DND-41 (cell line): Measurements from ENCODE around the gene ADAMTS3.
"Not testable (repeated sequence)": the region's sequence is repeated elsewhere in the genome, so short reads cannot be mapped to it uniquely, and the experiment has no call there.

Source experiments
- ATAC-seq: fragments of 200-7000 bp; cut with Tn5 transposase; 3 replicates; pipeline ENCODE4 v1.9.1; 2021; ENCODE audit warnings: low read depth; ENCODE audit not compliant: insufficient read depth
- DNase-seq: peaks from one replicate; pipeline ENCODE4 v3.0.0-alpha.2; 2020
- H2AFZ ChIP-seq: 2 replicates; pipeline ENCODE4 v1.6.0; 2012; ENCODE audit warnings: low read depth, low read length
- H3K27ac ChIP-seq: 2 replicates; pipeline ENCODE4 v1.5.1; 2012; ENCODE audit warnings: low read length, inconsistent platforms
- H3K27me3 ChIP-seq: fragments of 200-600 bp; sonication (generic); 2 replicates; pipeline ENCODE4 v1.6.0; 2012; ENCODE audit warnings: low read length, mild to moderate bottlenecking, inconsistent platforms; ENCODE audit not compliant: insufficient read depth, poor library complexity
- H3K36me3 ChIP-seq: 2 replicates; pipeline ENCODE4 v1.5.1; 2012; ENCODE audit warnings: low read length, inconsistent platforms; ENCODE audit not compliant: insufficient read depth
- H3K4me1 ChIP-seq: 2 replicates; pipeline ENCODE4 v1.5.1; 2012; ENCODE audit warnings: mild to moderate bottlenecking, low read length; ENCODE audit not compliant: insufficient read depth
- H3K4me2 ChIP-seq: 2 replicates; pipeline ENCODE4 v1.6.0; 2012; ENCODE audit warnings: mild to moderate bottlenecking, moderate library complexity, low read length, inconsistent platforms; ENCODE audit not compliant: insufficient read depth
- H3K4me3 ChIP-seq, 2 experiments: fragments of 200-600 bp in 1 of 2; shearing (Covaris generic) in 1 of 2; 2 replicates each; pipeline ENCODE4 v1.5.1; 2012 to 2016; ENCODE audit warnings: inconsistent platforms in 2 of 2, low read length in 2 of 2, mild to moderate bottlenecking in 2 of 2, low read depth in 1 of 2, moderate library complexity in 1 of 2
- H3K79me2 ChIP-seq: 2 replicates; pipeline ENCODE4 v1.6.0; 2012; ENCODE audit warnings: low read length, inconsistent platforms; ENCODE audit not compliant: insufficient read depth
- H3K9ac ChIP-seq: 2 replicates; pipeline ENCODE4 v1.6.0; 2012; ENCODE audit warnings: low read depth, mild to moderate bottlenecking, inconsistent platforms, low read length, moderate library complexity
- H3K9me3 ChIP-seq: 2 replicates; pipeline ENCODE4 v1.5.1; 2012; ENCODE audit warnings: low read length, moderate library complexity, mild to moderate bottlenecking, inconsistent platforms; ENCODE audit not compliant: insufficient read depth, severe bottlenecking
- H4K20me1 ChIP-seq: 2 replicates; pipeline ENCODE4 v1.6.0; 2012; ENCODE audit warnings: low read length; ENCODE audit not compliant: insufficient read depth
- CTCF ChIP-seq: IDR thresholded peaks from 2 replicates; pipeline ENCODE4 v1.5.1; 2012; ENCODE audit warnings: borderline replicate concordance, low read length, moderate library complexity, mild to moderate bottlenecking; ENCODE audit not compliant: poor library complexity, severe bottlenecking; ENCODE audit errors: extremely low read depth
- EZH2 ChIP-seq: IDR thresholded peaks from 3 replicates; pipeline ENCODE4 v1.6.1; 2012; ENCODE audit warnings: borderline replicate concordance, low read depth, mild to moderate bottlenecking, moderate library complexity, low read length, inconsistent platforms; ENCODE audit not compliant: severe bottlenecking

ADAMTS3 gene

GRCh38 chr4:72552447-72552846, 16.6 kb downstream of the ADAMTS3 start:
- H3K9me3 ChIP-seq = no peaks in the 10 kb centered on the region
- H3K4me3 ChIP-seq = no peak overlapping the region
- no peak overlapping the region for H2AFZ ChIP-seq
- H3K4me2 ChIP-seq = no peak overlapping the region
- DNase-seq (no peak), ATAC-seq (no peak)
- H3K9ac ChIP-seq = no peak overlapping the region
- no peaks in the 10 kb centered on the region for H3K27me3 ChIP-seq
- TF ChIP-seq CTCF (no peak), EZH2 (no peak)
- no peaks in the 10 kb centered on the region for H3K4me1 ChIP-seq
- H3K79me2 ChIP-seq = no peaks in the 10 kb centered on the region
- H3K27ac ChIP-seq = no peak overlapping the region
- H4K20me1 ChIP-seq = no peaks in the 10 kb centered on the region
- H3K36me3 ChIP-seq = no peaks in the 10 kb centered on the region

- Histone ChIP-seq H3K4me1 (no peaks in the 10 kb centered on the region), H4K20me1 (no peaks in the 10 kb centered on the region), H3K27me3 (no peaks in the 10 kb centered on the region), H3K9ac (no peak overlapping the region), H3K4me3 (no peak overlapping the region), H2AFZ (no peak overlapping the region), H3K36me3 (no peaks in the 10 kb centered on the region), H3K79me2 (no peaks in the 10 kb centered on the region), H3K4me2 (no peak overlapping the region), H3K27ac (no peak overlapping the region), H3K9me3 (no peaks in the 10 kb centered on the region)
- ATAC-seq = no peak
- TF ChIP-seq CTCF (no peak), EZH2 (no peak)
- DNase-seq = no peak
Observed at GRCh38 chr4:72546456-72546855, 22.6 kb downstream of the ADAMTS3 start.

DNA sequence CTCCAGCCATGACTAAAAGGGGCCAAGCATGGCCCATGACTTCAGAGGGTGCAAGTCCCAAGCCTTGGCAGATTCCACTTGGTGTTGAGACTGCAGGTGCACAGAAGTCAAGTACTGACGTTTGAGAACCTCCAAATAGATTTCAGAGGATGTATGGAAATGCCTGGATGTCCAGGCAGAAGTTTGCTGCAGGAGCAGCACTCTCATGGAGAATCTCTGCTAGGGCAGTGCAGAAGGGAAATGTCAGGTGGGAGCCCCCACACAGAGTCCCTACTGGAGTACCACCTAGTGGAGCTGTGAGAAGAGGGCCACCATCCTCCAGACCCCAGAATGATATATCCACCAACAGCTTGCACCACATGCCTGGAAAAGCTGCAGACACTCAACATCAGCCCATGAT, 28.3 kb downstream of the ADAMTS3 start:
- not testable (repeated sequence) for H2AFZ ChIP-seq, H3K27ac ChIP-seq, H4K20me1 ChIP-seq, H3K4me2 ChIP-seq, H3K36me3 ChIP-seq, DNase-seq, H3K4me1 ChIP-seq, H3K4me3 ChIP-seq, H3K27me3 ChIP-seq, H3K9me3 ChIP-seq, H3K9ac ChIP-seq, ATAC-seq, H3K79me2 ChIP-seq

- Histone ChIP-seq H3K9me3 (no peaks in the 10 kb centered on the region), H3K4me1 (no peaks in the 10 kb centered on the region), H3K4me2 (no peak overlapping the region), H3K9ac (no peak overlapping the region), H4K20me1 (no peaks in the 10 kb centered on the region), H3K36me3 (no peaks in the 10 kb centered on the region), H3K27me3 (no peaks in the 10 kb centered on the region), H2AFZ (no peak overlapping the region), H3K4me3 (no peak overlapping the region), H3K79me2 (no peaks in the 10 kb centered on the region), H3K27ac (no peak overlapping the region)
- TF ChIP-seq CTCF (no peak), EZH2 (no peak)
- DNase-seq (no peak), ATAC-seq (no peak)
Observed at GRCh38 chr4:72538006-72538405, 31.0 kb downstream of the ADAMTS3 start.
